Endothelial cell (in vitro differentiated cells): ENCODE data around the gene SRRM3. TPM values are rescaled to one million over a fixed set of nuclear protein-coding genes. Genes with fewer than 3 reads are reported as not detected.

Source experiments
- DNase-seq: peaks from one replicate; pipeline ENCODE4 v3.0.0; 2021; ENCODE audit warnings: low spot score
- H3K27ac Mint-ChIP-seq: one replicate; pipeline ENCODE4 v1.8.0; 2021; ENCODE audit warnings: mixed read lengths, inconsistent platforms; ENCODE audit not compliant: unreplicated experiment
- H3K27me3 Mint-ChIP-seq: one replicate; pipeline ENCODE4 v1.8.0; 2021; ENCODE audit warnings: mild to moderate bottlenecking, moderate library complexity, mixed read lengths, inconsistent platforms; ENCODE audit not compliant: unreplicated experiment
- H3K36me3 Mint-ChIP-seq: one replicate; pipeline ENCODE4 v1.8.0; 2021; ENCODE audit warnings: mild to moderate bottlenecking, low read depth, mixed read lengths, inconsistent platforms; ENCODE audit not compliant: unreplicated experiment
- H3K4me1 Mint-ChIP-seq: one replicate; pipeline ENCODE4 v1.8.0; 2021; ENCODE audit warnings: mild to moderate bottlenecking, mixed read lengths, inconsistent platforms; ENCODE audit not compliant: unreplicated experiment
- H3K4me3 Mint-ChIP-seq: one replicate; pipeline ENCODE4 v1.8.0; 2021; ENCODE audit warnings: mild to moderate bottlenecking, mixed read lengths, inconsistent platforms; ENCODE audit not compliant: unreplicated experiment
- H3K9me3 Mint-ChIP-seq: one replicate; pipeline ENCODE4 v1.8.0; 2021; ENCODE audit warnings: mixed read lengths, inconsistent platforms; ENCODE audit not compliant: unreplicated experiment
- total RNA-seq: library from RNA; stranded (reverse); fragmentation: NEBNext Ultra II Directional; extraction: Animal tissue kit (Norgen Biotek cat#: 25700); gene quantifications from one replicate; pipeline ENCODE4 v1.2.1, GENCODE V29; 2021; ENCODE audit not compliant: unreplicated experiment
- TF ChIP-seq, protein P1 (sequence below): fragments of 200-600 bp; sonication (generic); IDR thresholded peaks from one replicate; pipeline ENCODE4 v1.5.0; 2021; ENCODE audit warnings: antibody characterized with exemption; ENCODE audit not compliant: unreplicated experiment

SRRM3 gene
- total RNA-seq, 1 donor from 2014 or later = 27.1 TPM

DNA sequence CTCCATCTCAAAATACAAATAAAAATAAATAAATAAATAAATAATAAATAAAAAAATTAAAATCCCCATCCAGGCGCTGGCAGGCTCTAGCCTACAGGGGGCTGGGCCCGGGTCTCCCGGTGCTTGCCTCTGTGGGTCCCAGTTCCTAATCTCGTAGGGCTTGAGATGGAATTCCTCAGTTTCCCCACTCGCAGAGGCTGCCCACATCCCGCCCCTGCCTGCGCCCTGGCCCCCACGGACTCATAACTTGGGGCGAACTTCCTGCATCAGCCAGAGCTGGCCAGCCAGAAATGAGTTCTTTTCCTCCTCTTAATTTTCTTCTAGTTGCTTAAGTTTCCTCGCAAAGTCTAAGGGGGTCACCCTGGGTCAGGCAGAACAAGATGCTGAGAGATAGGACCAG lies 22.0 kb upstream of the SRRM3 start:
- no peaks in the 10 kb centered on the region for H3K36me3 Mint-ChIP-seq
- TF ChIP-seq, protein P1, sequence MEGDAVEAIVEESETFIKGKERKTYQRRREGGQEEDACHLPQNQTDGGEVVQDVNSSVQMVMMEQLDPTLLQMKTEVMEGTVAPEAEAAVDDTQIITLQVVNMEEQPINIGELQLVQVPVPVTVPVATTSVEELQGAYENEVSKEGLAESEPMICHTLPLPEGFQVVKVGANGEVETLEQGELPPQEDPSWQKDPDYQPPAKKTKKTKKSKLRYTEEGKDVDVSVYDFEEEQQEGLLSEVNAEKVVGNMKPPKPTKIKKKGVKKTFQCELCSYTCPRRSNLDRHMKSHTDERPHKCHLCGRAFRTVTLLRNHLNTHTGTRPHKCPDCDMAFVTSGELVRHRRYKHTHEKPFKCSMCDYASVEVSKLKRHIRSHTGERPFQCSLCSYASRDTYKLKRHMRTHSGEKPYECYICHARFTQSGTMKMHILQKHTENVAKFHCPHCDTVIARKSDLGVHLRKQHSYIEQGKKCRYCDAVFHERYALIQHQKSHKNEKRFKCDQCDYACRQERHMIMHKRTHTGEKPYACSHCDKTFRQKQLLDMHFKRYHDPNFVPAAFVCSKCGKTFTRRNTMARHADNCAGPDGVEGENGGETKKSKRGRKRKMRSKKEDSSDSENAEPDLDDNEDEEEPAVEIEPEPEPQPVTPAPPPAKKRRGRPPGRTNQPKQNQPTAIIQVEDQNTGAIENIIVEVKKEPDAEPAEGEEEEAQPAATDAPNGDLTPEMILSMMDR = no peak
- no peaks in the 10 kb centered on the region for H3K27me3 Mint-ChIP-seq
- H3K9me3 Mint-ChIP-seq = no peaks in the 10 kb centered on the region
- H3K27ac Mint-ChIP-seq = no peak overlapping the region
- no peaks in the 10 kb centered on the region for H3K4me1 Mint-ChIP-seq
- no peak overlapping the region for H3K4me3 Mint-ChIP-seq
- DNase-seq = no peak

DNA sequence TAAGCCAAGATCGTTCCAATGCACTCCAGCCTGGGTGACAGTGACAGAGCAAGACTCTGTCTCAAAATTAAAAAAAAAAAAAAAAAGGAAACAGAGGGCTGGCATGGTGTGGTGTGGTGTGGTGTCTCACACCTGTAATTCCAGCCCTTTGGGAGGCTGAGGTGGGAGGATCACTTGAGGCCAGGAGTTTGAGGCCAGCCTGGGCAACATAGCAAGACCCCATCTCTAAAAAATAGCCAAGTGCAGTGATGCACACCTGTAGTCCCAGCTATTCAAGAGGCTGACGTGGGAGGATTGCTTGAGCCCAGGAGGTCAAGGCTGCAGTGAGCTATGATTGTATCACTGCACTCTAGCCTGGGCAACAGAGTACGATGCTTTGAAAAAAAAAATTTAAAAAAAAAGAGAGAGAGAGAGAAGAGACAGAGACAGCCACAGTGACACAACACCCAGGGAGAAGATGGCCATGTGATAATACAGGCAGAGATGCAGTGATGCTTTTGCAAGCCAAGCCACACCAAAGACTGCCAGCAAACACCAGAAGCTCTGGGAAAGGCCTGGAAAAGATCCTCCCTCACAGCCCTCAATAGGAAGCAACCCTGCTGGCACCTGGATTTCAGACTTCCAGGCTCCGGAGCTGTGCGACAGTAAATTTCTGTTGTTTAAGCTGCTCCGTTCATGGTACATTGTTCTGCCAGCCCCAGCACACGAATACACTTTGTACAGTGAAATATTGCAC lies 19.3 kb upstream of the SRRM3 start:
- Mint-ChIP-seq H3K4me3 (no peak overlapping the region), H3K36me3 (no peaks in the 10 kb centered on the region), H3K9me3 (no peaks in the 10 kb centered on the region), H3K4me1 (peaks cover 4% of the 10 kb centered on the region), H3K27ac (no peak overlapping the region), H3K27me3 (peaks cover 3% of the 10 kb centered on the region)
- no peak for DNase-seq
- TF ChIP-seq, protein P1 = no peak

DNA sequence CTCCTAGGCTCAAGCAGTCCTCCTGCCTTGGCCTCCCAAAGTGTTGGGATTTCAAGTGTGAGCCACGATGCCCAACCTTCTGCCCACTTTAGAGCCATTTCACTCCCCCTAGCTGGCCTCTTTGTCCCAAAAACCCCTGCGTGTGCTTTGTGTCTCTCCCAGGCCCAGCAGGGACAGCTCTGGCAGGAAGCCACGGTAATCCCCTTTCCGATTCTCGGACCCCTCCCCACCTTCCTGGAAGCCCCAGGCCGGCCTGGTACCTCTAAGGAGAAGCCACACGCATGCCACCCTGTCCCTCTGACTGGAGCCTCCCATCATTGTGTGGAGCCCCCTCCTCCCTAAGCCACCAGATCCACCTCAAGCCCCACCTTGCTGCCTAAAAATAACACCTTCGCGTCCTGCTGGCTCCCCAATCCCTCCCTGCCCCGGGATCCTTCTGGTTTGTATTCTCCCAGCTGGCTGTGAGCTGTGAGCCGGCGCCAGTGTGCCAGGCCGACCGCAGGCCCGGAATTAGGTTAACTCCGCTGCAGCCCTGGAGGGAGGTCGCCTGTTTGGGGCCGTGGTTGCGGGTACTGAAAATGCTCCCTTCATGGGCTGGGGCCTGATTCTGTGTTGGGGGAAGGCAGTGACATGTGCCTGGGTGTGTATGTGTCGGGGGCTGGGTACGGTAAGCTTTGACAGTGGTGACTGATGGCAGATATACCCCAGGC lies 16.4 kb upstream of the SRRM3 start:
- Mint-ChIP-seq H3K4me1 (peaks cover 4% of the 10 kb centered on the region), H3K27me3 (peaks cover 7% of the 10 kb centered on the region), H3K27ac (no peak overlapping the region), H3K36me3 (no peaks in the 10 kb centered on the region), H3K9me3 (no peaks in the 10 kb centered on the region), H3K4me3 (no peak overlapping the region)
- no peak for DNase-seq
- TF ChIP-seq, protein P1 = no peak

DNA sequence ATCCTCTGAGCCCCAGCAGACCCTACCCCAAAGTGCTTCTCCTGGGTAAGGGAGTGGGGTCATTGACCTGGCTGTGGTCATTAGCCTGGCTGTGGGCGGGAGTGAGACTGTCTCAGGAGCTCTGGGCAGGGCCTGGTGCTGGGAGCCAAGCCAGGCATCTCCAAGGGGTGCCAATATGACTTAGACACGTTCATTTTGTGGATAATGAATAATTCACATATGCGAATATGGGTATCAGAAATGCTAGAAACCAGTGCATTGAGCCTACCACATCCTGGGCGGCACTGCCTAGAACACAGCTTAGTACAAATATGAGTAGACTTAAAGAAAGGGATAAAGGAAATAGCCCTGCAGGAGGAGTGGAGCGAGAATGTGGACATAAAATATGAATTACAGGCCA lies 14.4 kb upstream of the SRRM3 start:
- TF ChIP-seq, protein P1 = no peak
- Mint-ChIP-seq H3K9me3 (no peaks in the 10 kb centered on the region), H3K27me3 (peaks cover 7% of the 10 kb centered on the region), H3K36me3 (no peaks in the 10 kb centered on the region), H3K27ac (no peak overlapping the region), H3K4me1 (peaks cover 4% of the 10 kb centered on the region), H3K4me3 (no peak overlapping the region)
- no peak for DNase-seq

DNA sequence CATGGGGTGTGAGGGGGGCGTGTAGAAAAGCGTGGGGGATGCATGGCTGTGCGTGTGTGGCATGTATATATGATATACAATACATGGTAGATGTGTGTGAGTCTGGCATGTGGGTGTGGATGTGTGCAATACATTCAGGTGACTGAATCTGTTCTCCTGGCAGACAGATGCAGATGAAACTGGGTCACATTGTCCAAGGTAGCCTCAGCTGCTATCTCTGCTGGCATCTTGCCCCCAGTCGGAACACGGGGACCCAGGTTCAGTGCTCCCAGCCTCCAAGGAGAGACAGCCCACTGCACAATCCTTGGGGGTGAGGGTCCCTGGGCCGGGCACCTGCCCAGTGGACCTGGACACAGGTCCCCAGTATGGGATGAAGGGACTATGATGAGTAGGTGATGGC lies 12.4 kb upstream of the SRRM3 start:
- Mint-ChIP-seq H3K27ac (peak overlapping the region; percentile 17), H3K36me3 (no peaks in the 10 kb centered on the region), H3K9me3 (no peaks in the 10 kb centered on the region), H3K4me1 (peaks cover 4% of the 10 kb centered on the region), H3K27me3 (peaks cover 7% of the 10 kb centered on the region), H3K4me3 (no peak overlapping the region)
- DNase-seq = no peak
- TF ChIP-seq, protein P1 = no peak
